Spleen (tissue), 7 donors: ENCODE results near the gene ATM.

Experiments
- POLR2A ChIP-seq, 3 donors: fragments of 450-650 bp; IDR thresholded peaks; one replicate each; pipeline ENCODE4 v1.5.1; 2017; ENCODE audit warnings: antibody characterized with exemption in 3 of 3, mild to moderate bottlenecking in 1 of 3
- TF ChIP-seq, protein P1 (sequence below), 11 experiments: fragments of 200-600 bp in 7 of 11; fragments of 450-650 bp in 4 of 11; sonication (generic) in 4 of 11; IDR thresholded peaks in 8 of 11; conservative IDR thresholded peaks in 3 of 11; 1 replicate in 7 of 11; 2 replicates in 4 of 11; pipeline versions ENCODE4 v1.4.0 to v1.8.0; 2016 to 2021; ENCODE audit warnings: antibody characterized with exemption in 11 of 11, inconsistent platforms in 4 of 11, mild to moderate bottlenecking in 1 of 11
- donor health status: DM: no; HTN: no; CAD: no; lungs with moderate emphysema.
- donor health status: DM: no; HTN: no; CAD: no.
- donor health status: DM: no; HTN: no; CAD: no.

- TF ChIP-seq, protein P1, sequence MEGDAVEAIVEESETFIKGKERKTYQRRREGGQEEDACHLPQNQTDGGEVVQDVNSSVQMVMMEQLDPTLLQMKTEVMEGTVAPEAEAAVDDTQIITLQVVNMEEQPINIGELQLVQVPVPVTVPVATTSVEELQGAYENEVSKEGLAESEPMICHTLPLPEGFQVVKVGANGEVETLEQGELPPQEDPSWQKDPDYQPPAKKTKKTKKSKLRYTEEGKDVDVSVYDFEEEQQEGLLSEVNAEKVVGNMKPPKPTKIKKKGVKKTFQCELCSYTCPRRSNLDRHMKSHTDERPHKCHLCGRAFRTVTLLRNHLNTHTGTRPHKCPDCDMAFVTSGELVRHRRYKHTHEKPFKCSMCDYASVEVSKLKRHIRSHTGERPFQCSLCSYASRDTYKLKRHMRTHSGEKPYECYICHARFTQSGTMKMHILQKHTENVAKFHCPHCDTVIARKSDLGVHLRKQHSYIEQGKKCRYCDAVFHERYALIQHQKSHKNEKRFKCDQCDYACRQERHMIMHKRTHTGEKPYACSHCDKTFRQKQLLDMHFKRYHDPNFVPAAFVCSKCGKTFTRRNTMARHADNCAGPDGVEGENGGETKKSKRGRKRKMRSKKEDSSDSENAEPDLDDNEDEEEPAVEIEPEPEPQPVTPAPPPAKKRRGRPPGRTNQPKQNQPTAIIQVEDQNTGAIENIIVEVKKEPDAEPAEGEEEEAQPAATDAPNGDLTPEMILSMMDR (IDR thresholded peaks at IDR 0.05 in 8 of 11, conservative IDR thresholded peaks at IDR 0.05 in 3 of 11) = no peak
- no peak for TF ChIP-seq POLR2A (IDR thresholded peaks at IDR 0.05)
Measured at GRCh38 chr11:108206969-108207682, 15.7 kb upstream of the ATM start.
